Measurements from ENCODE around the gene KIAA0825. TPM values are rescaled to one million over a fixed set of nuclear protein-coding genes. Genes with fewer than 3 reads are reported as not detected.

Gene KIAA0825
- total RNA-seq, 2 experiments from 2014 or later, result 1.1 to 1.3 TPM

Other genes with a start within 250 kb of the KIAA0825 start
- gene SLF1, start 65 bp upstream of the KIAA0825 start, total RNA-seq, result 10 to 100 TPM; 13.3 to 13.6 TPM

Measured in activated CD4-positive, alpha-beta T cell treated with anti-CD3 and anti-CD28 coated beads for 36 hours (primary cell).